ENCODE results near the gene KRT6B.
"Not testable (repeated sequence)": the region's sequence is repeated elsewhere in the genome, so short reads cannot be mapped to it uniquely, and the experiment has no call there.

Gene KRT6B

DNA sequence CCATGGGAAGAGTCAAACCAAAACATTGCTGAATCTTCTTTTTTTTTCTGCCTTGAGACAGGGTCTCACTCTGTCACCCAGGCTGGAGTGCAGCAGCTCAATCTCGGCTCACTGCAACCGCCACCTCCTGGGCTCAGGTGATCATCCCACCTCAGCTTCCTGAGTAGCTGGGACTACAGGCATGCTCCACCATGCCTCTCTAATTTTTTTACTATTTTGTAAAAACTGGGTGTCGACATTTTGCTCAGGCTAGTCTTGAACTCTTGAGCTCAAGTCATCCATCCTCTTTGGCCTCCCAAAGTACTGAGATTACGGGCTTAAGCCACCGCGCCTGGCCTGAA is 16.3 kb downstream of the KRT6B start:
- DNase-seq = no peak

DNA sequence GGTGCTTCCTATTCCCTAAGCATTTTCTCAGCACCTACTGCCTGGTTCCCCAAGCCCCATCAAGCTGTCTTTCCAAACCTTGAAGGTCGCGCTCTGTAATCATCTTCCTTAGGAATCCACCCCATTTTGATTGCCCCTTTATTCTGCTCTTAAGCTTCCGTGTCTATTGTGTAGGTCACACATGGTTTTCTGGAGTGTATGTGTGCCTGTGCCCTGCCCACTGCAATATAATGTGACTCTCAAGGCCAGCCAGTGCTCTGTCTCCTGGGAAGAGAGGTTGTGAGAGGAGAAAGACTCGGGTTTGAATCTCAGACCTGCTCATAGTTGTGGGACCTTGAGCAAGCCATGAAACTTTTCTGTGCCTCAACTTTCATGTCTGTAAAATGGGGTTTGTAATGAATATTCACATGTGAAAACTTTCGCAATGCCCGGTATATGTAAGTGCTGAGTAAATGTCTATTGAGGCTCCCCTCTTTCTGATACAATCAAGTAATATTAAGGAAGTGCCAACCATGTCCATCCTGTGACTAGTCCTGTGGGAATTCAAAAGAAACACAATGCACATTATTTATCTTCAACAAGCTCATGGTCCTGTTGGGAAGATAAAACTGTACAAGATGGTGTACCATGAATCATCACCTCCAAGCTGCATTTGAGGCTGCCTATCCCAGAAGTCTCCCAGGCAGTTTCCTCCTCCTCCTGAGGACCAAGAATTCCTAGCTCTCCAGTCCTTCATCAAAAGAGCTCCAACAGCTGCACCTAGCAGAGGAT is 17.0 kb downstream of the KRT6B start:
- no peak for DNase-seq

DNA sequence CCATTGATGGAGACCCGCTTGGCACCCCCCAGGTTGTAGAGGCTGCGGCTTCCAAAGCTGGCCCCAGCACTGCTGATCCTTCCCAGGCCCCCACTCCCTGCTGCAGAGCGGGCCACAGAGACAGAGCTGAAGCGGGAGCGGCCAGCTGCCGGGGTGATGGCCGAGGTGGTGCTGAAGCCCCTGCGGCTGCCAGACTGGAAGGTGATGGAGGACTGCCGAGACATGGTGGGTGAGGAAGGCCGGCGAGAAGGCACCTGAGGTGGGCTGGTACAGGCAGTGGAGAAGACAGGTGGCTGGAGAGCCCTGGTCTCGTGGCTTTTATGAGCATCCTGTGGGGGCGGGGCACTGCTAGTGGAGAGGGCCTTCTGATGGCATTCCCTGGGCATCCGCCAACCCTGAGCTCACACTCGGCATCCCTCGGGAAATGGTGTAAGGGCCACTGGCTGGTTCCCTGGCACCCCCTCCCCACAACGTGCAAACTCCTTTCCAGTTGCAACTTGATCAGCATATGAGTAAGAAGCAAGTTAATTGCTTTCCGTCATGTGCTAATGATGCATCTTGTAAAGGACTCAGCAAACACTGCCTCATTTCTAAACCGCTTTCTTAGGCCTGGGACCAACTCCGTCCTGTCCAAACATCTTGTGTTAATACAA is 17.7 kb downstream of the KRT6B start, which contains the start of gene KRT75:
Gene KRT75, minus strand, starts transcription at position 291 of the 653 bp plus-strand sequence. Its CDS starts 67 bp downstream, at position 224.
- DNase-seq = no peak

DNA sequence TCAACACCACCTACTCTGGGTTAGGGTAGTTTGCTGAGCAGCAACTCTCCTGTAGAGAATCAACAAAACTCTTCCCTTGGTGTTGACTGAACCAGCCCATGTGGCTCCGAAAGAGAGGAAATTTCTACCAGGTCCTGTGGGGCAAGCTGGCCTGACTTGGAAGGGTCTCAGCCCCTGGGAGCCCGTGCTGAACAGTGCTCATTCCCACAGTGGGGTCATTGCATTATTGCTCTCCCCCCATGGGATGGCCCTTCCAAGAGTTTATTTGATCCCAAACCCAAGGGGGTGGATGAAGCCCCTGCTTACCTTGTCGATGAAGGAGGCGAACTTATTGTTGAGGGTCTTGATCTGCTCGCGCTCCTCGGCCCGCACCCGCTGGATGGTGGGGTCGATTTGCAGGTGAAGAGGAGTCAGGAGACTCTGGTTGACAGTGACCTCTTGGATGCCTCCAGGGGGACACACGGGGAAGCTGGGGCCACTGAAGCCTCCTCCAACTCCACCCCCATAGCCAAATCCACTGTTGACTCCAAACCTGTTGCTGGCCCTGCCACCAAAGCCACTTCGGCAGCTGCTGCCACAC is 18.4 kb downstream of the KRT6B start:
- no peak for DNase-seq

DNA sequence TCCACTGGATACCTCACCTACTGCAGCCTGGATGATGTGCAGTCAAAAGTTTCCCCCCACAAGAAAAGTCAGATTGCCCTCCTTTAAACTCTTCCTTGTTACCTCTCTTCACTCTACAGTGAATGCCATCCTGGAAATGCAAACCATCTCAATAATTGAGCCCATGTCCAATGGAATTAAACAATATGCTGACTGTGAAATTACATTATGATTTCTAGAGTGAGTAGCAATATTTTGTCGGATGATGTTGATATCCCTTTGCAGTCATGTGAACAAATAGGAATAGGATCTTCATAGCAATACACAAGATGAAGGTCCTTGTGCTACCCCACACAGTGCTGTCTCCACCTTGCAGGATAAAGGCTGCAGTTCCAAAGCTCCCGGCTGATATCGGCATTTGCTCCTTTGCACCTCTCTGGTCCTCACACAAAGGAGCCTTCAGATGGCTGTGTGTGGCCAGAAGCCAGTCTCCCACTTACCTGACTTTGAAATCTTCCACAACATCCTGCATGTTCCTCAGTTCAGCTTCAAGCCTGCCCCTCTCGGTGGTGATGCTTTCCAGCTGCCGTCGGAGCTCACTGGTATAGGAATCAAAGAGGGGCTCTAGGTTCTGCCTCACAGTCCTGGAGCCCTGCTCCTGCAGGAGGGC is 19.3 kb downstream of the KRT6B start:
- no peak for DNase-seq

DNA sequence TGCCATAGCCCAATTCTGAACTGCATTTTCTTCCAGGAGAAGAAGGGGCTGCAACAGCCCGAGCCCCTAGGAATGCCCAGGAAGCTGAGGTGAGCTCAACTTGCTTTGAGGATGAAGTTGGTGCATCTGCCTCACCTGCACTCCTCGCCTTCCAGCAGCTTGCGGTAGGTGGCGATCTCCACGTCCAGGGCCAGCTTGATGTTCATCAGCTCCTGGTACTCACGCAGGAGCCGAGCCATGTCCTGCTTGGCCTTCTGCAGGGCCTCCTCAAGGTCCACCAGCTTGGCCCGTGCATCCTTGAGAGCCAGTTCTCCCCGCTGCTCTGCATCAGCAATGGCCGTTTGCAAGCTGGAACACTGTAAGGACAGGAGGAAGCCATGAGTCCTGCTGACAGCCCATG is 23.8 kb downstream of the KRT6B start:
- no peak for DNase-seq

DNA sequence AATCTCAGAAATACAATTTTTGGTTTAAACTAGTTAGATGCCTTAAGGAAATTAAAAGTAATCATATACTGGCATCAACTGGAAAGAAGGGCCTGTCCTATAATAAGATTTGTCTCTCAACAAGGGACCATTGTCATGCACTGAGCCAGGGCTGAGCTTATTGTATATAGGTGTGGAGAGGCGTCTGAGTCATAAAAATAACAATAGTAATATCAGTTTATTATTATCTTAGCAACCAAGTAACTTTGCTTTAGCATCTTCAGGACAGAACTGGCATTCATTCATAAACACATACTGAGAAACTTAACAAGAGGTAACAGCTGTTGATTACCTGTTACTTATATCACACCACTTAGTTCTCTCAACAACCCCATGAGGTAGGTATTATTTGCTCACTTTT is 24.9 kb downstream of the KRT6B start:
- DNase-seq = no peak

DNA sequence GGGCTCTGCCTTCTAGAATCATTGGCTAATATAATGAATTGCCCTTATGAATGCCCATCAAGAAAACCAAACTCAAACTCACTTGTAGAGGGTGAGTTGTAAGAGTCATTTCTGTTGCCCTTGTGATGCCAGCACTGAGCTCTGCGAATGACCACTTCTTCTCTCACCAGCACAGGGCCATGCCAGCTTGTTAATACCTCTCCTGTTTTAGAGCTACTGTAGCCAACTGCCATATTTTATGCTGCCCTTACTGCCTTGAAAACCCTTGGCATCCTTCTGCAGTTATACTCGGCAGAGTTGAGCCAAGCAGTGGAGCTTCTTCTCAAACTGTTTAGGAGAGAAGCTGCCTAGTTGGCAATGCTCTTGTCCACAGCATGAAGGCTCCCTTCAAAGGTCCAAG is 25.9 kb downstream of the KRT6B start:
- no peak for DNase-seq

DNA sequence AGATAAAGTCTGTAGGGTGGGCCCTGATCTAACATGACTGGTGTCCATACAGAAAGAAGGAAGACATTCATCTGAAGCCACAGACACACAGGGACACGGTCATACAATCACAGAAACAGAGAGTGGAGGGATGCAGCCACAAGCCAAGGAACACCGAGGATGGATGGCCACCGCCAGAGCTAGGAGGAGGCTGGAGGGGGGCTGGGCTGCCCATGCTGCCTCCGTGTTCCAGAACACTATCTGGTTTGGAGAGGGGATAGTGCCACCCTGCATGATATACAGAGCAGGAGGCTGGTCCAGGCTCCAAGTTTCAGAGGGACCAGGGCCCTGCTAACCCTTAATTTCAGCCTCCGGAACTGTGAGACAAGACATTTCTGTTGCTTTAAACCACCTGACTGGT is 26.5 kb downstream of the KRT6B start:
- no peak for DNase-seq

DNA sequence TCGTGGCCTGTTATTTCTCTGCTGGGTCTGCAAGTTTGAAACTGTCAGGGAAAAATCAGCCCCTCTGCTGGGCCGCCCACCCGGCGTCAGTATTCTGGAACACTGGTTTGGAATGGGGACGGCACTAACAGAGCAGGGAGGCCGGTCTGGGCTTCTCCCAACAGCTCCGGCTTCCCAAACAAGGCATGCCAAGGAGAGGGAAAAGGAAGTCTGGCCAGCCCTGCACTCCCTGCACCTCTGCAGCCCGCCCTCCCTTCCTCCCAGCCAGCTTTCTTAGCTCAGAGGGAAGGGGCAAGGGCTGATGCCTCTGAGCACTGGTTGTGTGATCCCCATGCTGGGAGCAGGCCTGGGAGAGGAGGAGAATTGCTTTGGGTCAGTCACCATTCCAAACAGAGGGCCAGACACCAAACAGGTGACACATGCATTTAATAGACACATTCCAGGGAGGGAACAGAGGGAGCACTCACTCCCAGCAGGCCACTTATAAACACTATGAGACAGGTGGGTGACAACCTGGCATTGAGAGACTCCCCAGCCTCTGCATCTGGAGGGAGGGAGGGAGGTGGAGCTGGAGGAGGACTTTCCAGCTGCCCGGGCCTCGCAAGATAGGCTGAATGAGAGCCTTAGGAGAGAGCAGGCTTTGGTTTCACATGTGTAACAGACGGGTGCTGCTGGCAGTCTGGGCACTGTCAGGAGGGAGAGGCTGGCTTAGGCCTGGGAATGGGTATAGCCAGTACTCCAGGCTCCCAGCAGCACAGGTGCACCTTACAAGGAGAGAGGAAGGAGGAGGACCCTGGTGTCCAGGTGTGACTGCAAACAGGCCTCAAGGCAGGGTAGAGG is 28.1 kb downstream of the KRT6B start:
- no peak for DNase-seq

DNA sequence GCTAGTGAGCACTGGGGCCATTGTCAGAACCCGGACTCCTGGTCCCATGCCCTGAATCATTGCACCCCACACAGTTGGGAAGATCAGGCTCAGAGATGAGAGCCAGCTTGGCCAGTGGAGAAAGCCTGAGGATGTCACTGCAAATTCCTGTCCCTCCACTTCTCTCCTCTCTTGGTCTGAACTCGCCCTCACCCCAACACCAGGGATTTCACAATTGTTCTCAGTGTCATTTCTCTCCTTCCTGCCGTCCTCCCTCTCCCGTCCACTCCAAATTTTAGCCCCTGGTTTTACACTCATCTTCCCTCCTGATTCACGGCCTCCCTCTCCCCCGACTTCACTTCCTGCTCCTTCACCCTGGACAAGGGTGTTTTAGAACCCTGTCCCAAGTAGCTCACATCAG is 28.9 kb downstream of the KRT6B start:
- DNase-seq = no peak

DNA sequence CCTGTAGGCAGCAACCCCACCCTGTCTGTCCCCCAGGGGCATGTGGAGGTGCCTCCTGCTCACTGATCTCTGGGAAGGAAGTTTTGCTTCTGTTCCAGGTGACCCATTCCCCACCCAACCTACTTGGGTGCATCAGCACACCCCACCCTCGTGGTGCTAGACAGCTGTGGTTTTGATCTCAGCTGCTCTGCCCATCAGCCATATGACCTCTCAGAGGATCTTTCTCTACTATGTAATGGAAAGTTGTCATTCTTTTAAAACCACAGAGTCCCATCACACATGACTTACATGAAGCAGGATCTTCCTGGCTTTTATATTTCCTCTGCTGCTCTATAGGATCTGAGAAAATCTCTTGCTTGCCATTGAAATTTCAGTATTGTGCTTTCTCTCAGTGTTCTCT is 32.3 kb downstream of the KRT6B start:
- DNase-seq = no peak

DNA sequence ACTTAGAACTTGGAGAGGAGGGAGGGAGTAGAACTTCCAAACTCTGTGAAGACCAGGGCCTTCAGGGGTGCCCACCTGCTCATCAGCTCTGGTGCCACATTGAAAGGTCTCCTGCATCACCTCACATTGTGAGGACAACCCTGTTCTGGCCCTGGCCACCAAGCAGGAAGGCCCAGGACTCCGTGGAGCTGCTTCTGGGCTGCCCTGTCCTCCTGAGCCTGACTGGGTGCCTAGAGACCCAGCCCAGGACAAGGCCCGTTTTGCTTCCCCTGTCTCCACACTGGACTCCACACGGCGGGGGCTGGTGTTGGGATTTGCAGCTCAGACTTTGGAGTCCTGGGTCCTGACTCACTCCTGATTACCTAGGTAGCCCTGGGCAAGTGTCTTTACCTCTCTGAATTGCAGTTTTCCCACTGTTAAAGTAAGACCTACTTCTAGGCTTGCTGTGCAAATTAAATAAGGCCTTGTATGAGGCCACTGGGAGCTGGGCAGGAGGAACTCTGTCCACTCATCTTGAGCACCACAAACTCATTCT is 33.3 kb downstream of the KRT6B start:
- no peak for DNase-seq

DNA sequence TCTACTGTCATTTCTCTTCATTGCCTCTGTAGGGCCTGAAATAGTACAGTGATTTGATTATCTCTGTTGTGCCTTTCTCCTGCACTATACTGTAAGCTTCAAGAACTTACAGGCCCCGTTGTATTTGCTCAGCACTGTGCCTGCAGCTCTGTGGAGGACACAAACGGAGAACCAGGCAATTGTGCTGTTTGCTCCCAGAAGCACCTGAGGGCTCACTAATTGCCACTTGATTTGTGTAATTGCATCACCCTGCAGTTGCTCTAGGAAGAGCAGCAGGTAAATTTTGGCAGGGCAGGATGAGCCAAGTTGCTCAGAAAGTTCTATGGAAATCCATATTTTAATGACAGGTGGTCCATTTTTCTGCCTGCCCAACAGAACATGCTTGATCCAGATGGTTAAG is 34.2 kb downstream of the KRT6B start:
- DNase-seq = no peak

DNA sequence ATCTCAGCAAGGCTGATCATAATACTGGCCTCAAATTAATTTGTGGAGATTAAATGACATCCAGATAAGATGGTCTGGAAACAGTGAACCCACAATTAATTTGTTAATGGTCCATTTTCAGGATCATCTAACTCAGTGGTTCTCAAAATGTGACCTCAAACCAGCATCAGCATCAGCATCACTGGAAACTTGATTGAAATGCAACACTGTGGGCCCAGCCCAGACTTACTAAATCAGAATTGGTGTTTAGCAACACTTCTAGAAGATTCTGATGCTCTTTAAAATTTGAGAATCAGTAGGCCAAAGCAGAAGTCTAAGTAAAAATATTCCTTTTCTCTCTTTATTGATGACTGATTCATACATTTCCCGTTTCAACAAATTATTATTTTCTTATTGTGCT is 35.2 kb downstream of the KRT6B start:
- DNase-seq = no peak

DNA sequence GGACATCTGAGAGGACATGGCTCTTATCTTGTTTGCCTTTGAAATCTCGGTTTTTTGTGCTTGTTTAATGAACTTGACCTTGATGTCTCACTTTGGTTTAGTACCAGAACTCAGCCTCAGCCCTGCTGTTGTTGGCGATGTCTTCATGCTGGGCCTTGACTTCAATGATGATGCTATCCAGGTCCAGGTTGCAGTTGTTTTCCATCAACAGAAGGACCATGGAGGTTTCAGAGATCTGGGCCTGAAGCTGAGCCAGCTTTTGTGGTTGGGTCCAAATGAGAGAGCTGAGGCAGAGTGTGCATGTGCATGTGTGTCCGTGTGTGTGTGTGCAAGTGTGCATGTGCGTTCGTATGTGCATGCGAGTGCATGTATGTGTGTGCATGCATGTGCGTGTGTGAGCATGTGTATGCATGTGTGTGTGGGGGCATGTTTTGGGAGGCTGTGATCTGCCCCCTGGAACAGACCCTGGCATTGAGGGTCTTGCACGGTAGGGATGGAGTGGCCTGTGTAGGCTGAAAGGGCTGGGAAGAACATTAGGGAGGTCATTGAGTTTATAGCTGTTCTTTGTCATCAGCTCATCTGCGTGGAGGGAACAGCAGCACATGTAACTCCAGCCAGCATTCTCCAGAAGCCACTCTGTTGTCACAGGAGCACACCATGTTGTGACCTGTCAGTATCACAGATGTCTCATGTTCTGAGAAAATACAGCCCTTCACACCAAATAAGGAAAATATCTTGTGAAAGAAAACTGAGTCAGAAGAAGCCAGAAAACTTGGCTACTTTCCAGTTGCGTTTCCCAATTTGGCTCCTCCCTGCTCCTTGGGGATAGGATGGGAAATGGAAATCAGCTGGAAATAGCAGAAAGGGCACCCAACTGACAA is 35.8 kb downstream of the KRT6B start:
- DNase-seq = no peak

DNA sequence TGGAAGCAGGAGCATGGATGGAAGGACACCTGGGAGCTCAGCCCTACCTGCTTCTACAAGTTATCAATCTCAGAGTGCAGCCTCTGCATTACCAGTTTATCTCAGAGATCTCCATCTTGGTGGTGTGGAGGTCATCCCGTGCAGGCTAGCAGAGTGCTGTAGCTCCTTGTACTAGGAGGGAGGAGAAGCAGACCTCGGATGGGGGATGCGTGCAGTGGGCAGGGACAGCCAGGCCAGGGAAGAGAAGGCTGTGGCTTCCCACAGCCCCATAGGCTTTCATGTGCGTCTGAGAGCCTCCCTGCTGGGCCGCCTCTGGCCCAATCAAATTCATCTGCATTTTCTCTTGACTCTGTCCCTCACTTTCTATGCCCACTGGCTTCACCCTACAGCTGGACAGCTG is 37.0 kb downstream of the KRT6B start:
- DNase-seq = no peak

DNA sequence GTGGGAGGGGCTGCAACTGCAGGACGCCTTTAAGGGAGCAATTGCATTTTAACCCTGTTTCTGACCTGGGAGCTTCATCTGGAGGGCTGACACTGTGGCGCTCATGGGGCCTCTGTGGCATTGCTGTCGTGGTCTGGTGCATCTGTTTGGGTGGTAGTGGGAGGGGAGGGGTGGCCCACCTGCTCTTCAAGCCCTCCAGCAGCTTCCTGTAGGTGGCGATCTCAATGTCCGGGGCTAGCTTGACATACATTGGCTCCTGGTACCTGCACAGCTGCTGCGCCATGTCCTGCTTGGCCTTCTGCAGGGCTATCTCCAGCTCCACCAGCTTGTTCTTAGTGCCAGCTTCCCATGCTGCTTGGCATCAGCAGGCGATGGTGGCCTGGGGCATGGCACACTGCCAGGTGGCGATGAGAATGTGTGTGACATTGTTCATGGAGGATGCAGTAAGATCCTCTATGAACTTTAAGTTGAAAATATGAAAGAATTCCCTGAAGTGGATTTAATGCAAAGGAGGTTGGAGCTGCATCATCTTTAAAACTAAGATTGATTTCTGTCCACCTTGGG is 38.1 kb downstream of the KRT6B start:
- DNase-seq = no peak

DNA sequence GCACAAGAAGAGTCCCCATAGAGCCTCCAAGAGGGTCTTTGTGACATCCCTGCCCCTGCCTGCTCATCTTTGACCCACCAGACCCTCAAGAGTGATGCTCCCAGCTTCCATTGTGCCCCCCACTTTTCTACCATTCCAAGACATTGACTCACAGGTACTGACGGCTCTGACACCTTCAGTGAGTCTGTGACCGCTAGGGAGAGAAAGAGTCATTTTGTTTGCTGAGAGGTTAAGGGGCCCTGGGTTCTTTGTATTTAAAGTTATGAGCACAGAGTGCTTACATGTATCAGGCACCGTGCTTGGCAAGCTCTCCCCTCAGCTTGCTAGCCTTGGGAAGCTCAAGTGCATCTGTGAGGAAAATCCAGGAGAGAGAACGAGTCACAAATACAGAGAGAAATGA is 38.7 kb downstream of the KRT6B start:
- DNase-seq = no peak

DNA sequence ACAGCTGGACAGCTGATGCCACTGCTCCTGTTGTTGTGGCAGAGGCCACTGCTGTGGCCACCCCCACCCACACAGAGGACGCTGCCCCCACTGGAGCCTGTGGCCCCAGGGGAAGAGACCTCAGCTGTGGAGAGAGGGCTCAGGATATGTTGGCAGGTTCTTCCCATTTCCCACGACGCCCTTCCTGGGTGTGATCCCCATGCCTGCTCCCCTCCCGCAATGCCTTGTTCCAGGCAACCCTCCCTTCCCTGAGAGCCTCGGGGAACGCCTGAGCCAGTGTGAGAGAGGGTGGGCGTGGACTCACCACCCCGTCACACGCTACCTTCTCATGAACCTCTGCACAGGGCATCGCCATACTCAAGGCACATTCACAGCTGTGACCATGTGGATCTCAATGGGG is 40.1 kb downstream of the KRT6B start:
- no peak for DNase-seq

DNA sequence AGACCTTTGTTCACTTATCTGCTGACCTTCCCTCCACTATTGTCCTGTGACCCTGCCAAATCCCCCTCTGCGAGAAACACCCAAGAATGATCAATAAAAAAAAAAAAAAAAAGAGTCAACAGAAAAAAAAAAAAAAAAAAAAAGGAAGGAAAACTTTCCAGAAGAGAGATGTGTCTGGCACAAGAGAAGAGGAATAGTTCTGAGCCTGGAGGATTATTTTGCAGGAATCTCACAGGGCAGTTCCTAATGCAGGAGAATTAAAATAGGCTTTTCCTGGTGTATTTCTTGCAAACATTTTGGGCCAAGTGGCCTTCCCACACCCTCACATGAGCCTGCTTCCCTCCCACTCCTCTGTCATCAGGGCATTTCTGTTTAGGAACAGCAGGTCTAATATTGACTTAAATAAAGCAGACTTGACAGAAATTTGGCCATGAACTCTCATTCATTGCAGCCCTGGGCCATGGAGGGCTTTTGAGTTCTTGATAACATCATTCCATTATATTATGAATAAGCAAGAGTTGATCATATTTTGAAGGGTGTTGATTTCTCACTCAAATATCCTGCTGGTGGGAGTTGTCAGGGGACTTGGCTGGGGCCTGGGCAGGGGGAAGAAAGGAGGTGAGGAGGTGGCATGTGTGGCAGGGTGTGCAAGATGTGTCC is 41.2 kb downstream of the KRT6B start:
- DNase-seq = not testable (repeated sequence)
